ENCODE data around the gene ESYT2. TPM values are rescaled to one million over a fixed set of nuclear protein-coding genes. Genes with fewer than 3 reads are reported as not detected.
A peak's percentile ranks its signal among the peaks of the same experiment; 100 is the strongest.

Gene ESYT2
- total RNA-seq, 4 donors from 2014 or later, result 68.3 to 95.8 (median 82.6) TPM

DNA sequence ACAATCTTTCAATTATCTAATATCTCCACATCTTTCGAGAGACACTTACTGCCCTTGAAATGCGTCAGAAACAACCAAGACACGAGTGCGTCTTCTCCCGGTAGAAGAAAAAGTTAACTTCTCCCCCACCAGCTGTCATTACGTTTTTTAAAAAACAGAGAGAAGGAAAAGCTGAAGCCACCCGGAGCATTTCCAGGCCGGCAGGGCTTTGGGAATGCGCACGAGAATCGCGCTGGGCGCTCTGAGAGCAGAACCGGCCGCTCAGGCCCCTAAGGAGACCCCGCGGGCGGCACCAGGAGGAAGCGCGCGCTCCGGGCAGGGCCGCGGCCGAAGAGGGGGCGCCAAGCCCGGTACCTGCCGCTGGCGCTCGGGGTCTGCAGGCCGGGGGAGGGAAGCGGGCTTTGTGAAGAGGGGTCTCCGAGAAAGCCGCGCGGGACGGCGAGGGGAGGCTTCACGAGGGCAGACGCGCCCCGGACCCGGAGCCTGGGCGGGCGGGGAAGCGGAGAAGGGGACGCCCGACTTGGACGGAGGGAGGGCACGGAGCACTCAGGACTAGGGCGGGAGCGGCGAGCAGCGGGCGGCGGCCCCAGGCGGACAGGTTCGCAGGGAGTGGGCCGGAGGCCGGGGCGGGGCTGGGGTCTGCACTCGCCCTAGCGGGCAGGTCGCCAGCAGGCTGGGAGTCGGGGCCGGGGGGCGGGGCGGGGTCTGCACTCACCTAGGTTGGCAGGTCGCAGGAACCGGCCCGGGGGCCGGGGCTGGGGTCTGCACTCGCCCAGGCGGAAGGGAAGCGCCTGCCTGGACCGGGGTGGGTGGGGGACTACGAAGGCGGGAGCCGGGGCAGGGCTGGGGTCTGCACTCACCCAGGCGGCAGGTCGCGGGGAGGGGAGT lies 932 bp downstream of the ESYT2 start:
- WGBS, result under 1% methylated on average over 30 of the region's 82 CpGs
- peak overlapping the region; percentile 99 for H3K4me3 ChIP-seq
- H3K27me3 ChIP-seq, result no peaks in the 10 kb centered on the region
- DNase-seq (ENCODE audit: low spot score in 2 of 2), result no peak
- H3K36me3 ChIP-seq, result no peaks in the 10 kb centered on the region
- no peaks in the 10 kb centered on the region for H3K9me3 ChIP-seq
- TF ChIP-seq, protein P1, sequence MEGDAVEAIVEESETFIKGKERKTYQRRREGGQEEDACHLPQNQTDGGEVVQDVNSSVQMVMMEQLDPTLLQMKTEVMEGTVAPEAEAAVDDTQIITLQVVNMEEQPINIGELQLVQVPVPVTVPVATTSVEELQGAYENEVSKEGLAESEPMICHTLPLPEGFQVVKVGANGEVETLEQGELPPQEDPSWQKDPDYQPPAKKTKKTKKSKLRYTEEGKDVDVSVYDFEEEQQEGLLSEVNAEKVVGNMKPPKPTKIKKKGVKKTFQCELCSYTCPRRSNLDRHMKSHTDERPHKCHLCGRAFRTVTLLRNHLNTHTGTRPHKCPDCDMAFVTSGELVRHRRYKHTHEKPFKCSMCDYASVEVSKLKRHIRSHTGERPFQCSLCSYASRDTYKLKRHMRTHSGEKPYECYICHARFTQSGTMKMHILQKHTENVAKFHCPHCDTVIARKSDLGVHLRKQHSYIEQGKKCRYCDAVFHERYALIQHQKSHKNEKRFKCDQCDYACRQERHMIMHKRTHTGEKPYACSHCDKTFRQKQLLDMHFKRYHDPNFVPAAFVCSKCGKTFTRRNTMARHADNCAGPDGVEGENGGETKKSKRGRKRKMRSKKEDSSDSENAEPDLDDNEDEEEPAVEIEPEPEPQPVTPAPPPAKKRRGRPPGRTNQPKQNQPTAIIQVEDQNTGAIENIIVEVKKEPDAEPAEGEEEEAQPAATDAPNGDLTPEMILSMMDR (IDR thresholded peaks at IDR 0.05), result no peak
- TF ChIP-seq POLR2AphosphoS5 (IDR thresholded peaks at IDR 0.05) (no peak), POLR2A (IDR thresholded peaks at IDR 0.05) (no peak), EP300 (IDR thresholded peaks at IDR 0.05) (no peak)
- H3K27ac ChIP-seq, result peak overlapping the region; percentile 98
- H3K4me1 ChIP-seq, result peaks cover 25% of the 10 kb centered on the region

DNA sequence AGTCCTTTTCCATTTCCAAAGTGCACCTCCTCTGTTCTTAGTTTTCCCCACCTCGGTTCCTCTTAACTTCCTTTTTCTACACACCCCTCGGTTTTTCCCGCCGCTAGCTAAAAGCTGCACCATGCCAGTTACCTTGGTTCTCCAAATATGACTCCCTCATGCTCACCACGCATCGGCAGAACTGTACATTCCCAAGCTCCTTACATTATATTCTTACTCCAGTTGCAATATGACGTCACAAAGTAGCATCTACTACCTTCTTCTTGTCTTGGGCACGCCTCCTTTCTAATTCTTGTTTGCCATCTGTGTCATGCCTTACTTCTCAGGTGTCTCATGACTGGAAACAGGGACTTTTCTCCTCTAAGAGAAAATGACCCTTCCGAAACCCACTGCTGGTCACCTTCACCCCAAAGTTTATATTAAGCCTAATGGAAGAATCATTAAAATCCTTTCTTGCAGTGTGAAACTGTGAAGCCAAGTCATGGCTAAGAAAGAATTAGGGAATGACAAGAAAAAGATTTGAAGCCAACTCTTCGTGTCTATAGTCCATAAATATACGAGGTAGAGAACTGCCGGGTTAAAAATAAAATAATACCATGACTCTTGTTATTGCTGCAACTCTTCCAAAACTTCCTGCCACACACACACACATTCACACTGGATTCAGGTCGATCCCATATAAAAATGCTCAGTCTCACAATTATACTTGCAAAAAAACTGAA lies 1.7 kb downstream of the ESYT2 start:
- Histone ChIP-seq H3K9me3 (no peaks in the 10 kb centered on the region), H3K4me3 (peak overlapping the region; percentile 99), H3K4me1 (peaks cover 25% of the 10 kb centered on the region), H3K36me3 (no peaks in the 10 kb centered on the region), H3K27me3 (no peaks in the 10 kb centered on the region), H3K27ac (peak overlapping the region; percentile 98)
- 30% methylated on average over 13 of the region's 13 CpGs for WGBS
- no peak for DNase-seq (ENCODE audit: low spot score in 2 of 2)
- TF ChIP-seq, protein P1 (IDR thresholded peaks at IDR 0.05), result no peak
- TF ChIP-seq POLR2AphosphoS5 (IDR thresholded peaks at IDR 0.05), result no peak
- TF ChIP-seq EP300 (IDR thresholded peaks at IDR 0.05), result no peak
- TF ChIP-seq POLR2A (IDR thresholded peaks at IDR 0.05), result no peak

DNA sequence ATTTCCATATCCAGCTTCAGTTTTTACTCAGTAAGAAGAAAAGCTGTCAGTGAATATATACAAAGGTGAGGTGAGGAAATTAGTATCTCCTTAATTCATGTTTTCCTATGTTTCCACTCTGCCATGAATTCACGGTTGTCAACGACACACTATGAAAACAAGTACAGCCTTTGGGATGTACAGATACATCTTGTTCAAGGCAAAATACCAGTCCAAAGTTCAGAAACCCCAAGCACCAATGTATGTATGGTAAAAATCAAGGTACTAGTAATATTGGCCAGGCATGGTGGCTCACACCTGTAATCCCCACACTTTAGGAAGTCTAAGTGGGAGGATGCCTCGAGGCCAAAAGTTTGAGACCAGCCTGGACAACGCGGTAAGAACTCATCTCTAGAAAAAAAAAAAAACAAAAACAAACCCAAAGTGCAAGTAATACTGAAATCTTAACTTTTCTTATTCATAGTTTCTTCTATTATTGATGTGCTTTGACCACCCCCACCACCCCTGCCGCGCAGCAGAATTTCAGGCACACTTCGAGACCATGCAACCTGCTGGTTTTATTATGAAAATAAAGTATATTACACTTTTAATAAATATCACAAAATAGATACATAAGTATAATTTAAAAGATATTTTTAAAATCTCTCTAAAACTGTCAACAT lies 3.5 kb downstream of the ESYT2 start:
- Histone ChIP-seq H3K4me3 (no peak overlapping the region), H3K9me3 (no peaks in the 10 kb centered on the region), H3K27me3 (no peaks in the 10 kb centered on the region), H3K4me1 (peaks cover 43% of the 10 kb centered on the region), H3K36me3 (no peaks in the 10 kb centered on the region), H3K27ac (no peak overlapping the region)
- no peak for TF ChIP-seq EP300 (IDR thresholded peaks at IDR 0.05)
- TF ChIP-seq, protein P1 (IDR thresholded peaks at IDR 0.05), result no peak
- TF ChIP-seq POLR2AphosphoS5 (IDR thresholded peaks at IDR 0.05), result no peak
- TF ChIP-seq POLR2A (IDR thresholded peaks at IDR 0.05), result no peak
- WGBS, result 86% methylated on average over 8 of the region's 8 CpGs
- DNase-seq (ENCODE audit: low spot score in 2 of 2), result no peak

DNA sequence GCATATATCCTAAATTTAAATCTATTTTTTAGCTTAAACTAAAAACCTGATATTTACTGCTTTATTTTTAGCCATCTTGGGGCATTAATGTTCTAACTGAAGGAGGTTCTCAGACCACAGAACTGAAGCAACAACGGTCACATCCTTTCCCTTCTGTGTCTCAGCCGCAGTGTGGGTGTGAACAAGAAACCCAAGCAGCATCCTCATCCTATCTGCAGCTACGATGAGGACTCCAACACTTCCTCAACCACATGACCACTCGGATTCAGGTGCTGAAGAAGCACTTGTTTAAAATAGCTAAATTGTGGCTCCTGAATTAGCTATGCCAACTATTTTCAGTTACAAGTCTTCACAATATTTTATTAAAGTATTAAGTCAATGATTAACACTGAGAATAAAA lies 5.3 kb downstream of the ESYT2 start:
- Histone ChIP-seq H3K4me1 (peaks cover 54% of the 10 kb centered on the region), H3K27ac (no peak overlapping the region), H3K4me3 (no peak overlapping the region), H3K9me3 (no peaks in the 10 kb centered on the region), H3K27me3 (no peaks in the 10 kb centered on the region), H3K36me3 (no peaks in the 10 kb centered on the region)
- TF ChIP-seq, protein P1 (IDR thresholded peaks at IDR 0.05), result no peak
- TF ChIP-seq POLR2A (IDR thresholded peaks at IDR 0.05) (no peak), EP300 (IDR thresholded peaks at IDR 0.05) (no peak), POLR2AphosphoS5 (IDR thresholded peaks at IDR 0.05) (no peak)
- WGBS, result 44% methylated on average over 4 of the region's 4 CpGs
- no peak for DNase-seq (ENCODE audit: low spot score in 2 of 2)
